Epidermal melanocyte (primary cell): ENCODE measurements around the gene REPIN1.

Experiments
- DNase-seq: peaks from one replicate; pipeline ENCODE4 v3.0.0; 2011; ENCODE audit warnings: low spot score; ENCODE audit not compliant: insufficient read length

The REPIN1 gene

GRCh38 chr7:150359622-150360362 lies 8.8 kb upstream of the REPIN1 start:
- no peak for DNase-seq

GRCh38 chr7:150360363-150361058 lies 8.1 kb upstream of the REPIN1 start:
- DNase-seq, result no peak

GRCh38 chr7:150361402-150361801 lies 7.2 kb upstream of the REPIN1 start:
- DNase-seq, result no peak

GRCh38 chr7:150361807-150362621 lies 6.6 kb upstream of the REPIN1 start:
- DNase-seq, result no peak

GRCh38 chr7:150363370-150363769 lies 5.3 kb upstream of the REPIN1 start:
- DNase-seq, result no peak

- DNase-seq, result no peak
Measured at GRCh38 chr7:150363872-150364271, 4.8 kb upstream of the REPIN1 start.

- no peak for DNase-seq
Measured at GRCh38 chr7:150365194-150365593, 3.4 kb upstream of the REPIN1 start.

GRCh38 chr7:150365673-150366398 lies 2.8 kb upstream of the REPIN1 start:
- DNase-seq, result no peak

GRCh38 chr7:150367677-150368095 lies 936 bp upstream of the REPIN1 start:
- no peak for DNase-seq

- DNase-seq, result peak; percentile 80
Measured at GRCh38 chr7:150368884-150369747, 494 bp downstream of the REPIN1 start.

GRCh38 chr7:150369748-150370501 lies 1.3 kb downstream of the REPIN1 start:
- no peak for DNase-seq

GRCh38 chr7:150370612-150371071 lies 2.0 kb downstream of the REPIN1 start:
- no peak for DNase-seq

- DNase-seq, result no peak
Measured at GRCh38 chr7:150371131-150371995, 2.7 kb downstream of the REPIN1 start.

- no peak for DNase-seq
Measured at GRCh38 chr7:150371996-150372270, 3.3 kb downstream of the REPIN1 start.

- no peak for DNase-seq
Measured at GRCh38 chr7:150372271-150373048, 3.8 kb downstream of the REPIN1 start.

- DNase-seq, result no peak
Measured at GRCh38 chr7:150373049-150373801, 4.6 kb downstream of the REPIN1 start.

GRCh38 chr7:150374026-150374425 lies 5.4 kb downstream of the REPIN1 start:
- DNase-seq, result no peak
